Stimulated activated CD8-positive, alpha-beta memory T cell treated with anti-CD3 and anti-CD28 coated beads, Interleukin-4, amount 100 ng/mL, for 4 hours (primary cell): ENCODE data around the gene TEC.

Experiments used
- DNase-seq, 2 donors: peaks; one replicate each; pipeline ENCODE4 v3.0.0-alpha.2; 2020; ENCODE audit warnings: low read depth in 2 of 2, low spot score in 1 of 2

TEC gene

DNA sequence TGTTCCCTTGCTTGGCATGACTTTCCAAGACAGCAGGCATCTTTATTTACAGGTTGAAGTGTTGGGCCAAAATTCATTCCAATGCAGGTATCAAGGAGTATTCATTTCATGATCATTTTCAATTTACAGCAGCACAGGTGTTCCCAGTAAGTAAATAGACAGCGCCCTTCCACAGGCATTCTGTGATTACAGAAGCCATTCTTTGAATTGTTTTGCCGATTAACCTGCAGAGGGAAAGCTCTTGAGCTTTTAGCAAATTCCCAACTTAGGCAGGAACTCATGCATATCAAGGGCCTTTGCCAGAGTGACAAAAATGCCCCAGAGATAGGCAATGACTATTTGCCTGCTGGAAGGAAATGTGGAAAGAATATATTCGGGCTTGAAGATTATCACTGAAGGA, 142.4 kb downstream of the TEC start:
- DNase-seq: no peak

DNA sequence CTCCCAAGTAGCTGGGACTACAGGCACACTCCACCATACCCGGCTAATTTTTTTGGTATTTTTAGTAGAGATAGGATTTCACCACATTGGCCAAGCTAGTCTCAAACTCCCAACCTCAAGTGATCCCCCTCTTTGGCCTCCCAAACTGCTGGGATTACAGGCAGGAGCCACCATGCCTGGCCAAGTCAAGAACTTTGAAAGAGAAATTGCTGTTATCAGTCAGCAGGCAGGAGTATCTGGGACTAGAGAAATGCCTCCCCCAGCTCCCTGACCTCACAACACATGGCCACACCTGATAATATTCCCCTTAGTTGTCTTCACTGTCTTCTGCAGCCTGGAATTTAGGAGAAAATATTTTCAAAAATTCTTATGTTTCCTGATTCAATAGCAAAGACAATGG, 143.0 kb downstream of the TEC start:
- no peak for DNase-seq

DNA sequence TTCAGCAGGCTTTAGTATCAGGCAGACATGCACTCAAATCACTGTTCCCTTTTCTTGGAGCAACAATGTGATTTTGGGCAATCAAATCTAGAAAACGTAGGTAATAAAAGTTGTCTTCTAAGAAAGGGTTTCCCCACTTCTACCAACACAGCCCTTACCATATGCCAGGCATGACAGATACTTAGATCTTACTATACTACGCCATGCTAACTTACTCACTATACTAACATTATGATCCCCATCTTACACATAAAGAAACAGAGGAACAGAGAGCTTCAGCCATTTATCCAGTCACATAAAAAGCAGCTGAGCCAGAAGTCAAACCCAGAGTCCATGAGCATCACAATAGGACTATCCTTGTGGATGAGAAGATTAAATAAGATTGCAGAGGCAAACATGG, 144.8 kb downstream of the TEC start:
- DNase-seq: no peak

DNA sequence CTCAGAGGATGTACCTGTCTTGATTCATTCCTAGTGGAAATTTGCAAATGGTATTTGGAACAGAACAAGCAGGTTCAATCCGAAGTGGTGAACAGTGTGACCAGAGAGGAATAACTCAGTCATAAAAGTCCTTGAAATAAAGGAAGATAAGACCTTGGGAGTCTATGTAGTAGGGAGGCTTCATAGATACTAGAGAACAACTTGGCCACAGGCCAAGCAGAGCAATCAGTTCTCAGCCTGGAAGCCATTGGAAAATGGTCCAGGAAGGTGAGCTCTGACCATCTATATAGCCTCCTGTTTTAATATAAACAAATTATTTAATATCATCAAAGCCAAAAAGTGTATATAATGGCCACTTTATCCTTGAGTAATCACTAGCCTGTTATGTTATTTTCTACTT, 146.9 kb downstream of the TEC start:
- no peak for DNase-seq

DNA sequence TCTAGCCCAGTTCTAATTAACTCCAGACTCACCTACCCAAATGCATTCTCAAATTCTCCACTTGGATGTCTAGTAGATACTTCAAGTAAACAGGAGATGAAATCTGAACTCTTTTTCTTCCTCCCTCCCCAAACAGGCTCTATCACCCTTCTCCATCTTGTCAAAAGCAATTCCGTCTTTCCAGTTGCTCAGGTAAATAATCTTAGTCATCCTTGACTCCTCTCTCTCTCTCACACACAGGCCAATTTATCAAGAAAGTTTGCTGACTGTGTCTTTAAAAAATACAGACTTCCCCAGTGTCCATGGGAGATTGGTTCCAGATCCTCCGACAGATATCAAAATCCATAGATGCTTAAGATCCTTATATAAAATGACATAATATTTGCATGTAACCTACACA, 148.5 kb downstream of the TEC start:
- DNase-seq: no peak

DNA sequence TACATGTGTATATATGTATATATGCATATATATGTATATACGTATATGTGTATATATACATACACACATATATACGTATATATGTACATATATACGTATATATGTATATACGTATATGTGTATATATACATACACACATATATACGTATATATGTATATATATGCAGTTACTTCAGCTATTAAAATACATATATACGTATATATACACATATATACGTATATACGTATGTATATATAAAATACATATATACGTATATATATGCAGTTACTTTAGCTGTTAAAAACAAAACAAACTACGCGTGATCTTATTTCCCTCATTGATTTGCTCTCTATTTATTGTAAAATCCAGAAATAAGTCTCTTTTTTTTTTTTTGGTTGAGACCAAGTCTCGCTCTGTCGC, 149.5 kb downstream of the TEC start:
- no peak for DNase-seq

DNA sequence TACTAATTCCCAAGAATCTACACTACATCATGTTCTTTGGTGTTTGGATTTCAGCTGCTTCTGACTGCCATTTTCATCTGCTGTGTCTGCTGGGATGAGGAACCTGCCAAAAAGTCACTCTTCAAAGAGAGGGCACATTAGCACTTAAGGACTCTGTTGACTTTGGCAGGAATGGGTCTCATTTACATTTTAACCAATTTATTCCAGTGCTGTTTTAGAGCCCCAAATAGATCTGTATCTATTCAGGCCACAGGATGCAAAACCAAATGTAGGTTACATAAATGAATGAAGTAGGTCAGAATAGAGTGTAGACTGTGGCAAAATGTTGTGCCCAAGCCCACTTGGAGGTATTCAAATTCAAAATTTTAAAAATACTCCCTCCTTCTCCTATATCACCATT, 150.0 kb downstream of the TEC start:
- DNase-seq: no peak

DNA sequence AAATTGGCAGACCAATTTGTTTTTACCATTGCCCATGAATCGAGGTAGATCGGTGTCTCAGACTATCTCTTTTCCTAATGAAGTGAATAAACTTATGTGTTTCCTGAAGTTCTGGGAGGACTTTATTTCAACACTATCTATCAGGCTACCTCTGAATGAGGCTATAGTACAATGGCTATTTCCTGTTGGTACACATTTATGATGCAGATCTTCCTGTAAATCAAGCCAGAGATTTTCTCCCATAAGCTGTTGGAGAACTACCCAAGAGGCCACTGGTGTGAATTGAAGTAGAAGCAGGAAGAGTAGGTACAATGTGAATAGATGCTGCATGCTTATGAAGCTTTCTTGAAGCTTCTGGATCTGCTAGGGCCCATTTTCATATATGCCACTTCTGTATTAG, 151.6 kb downstream of the TEC start:
- no peak for DNase-seq

DNA sequence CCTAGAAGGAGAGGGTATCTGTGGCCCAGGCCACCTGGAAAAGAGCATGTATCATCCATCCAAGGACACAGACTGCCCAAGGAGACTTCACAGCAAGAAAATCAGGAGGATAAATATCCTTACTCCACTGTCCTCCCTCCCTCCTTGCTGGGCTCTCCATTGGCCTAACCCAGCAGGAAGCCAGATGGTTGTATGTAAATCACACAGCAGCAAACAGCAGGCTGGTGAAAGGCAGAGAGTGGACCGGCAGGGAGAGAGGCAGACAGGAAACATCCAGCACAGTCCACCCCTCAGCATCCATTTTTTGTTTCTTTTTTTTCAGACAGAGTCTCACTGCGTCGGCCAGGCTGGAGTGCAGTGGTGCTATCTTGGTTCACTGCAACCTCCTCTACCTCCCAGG, 153.1 kb downstream of the TEC start:
- no peak for DNase-seq

DNA sequence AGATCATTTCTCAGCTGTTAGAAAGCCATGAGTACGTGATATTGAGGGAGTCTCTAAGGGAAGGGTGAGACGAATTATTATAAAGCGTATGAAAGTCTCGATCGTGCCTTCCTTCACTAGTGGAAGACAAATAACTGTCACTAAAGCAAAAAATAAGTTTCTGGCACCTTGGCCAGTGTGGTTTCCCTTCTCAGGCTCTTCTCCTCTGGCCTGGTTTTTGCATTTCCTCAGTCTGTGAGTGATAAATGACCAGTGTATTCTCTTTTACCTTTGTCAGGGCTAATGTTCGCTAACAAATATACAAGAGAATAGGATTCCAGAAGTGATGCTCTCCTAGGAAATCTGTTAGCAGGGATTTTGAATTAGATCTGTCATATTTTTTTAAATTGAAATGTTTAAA, 155.2 kb downstream of the TEC start:
- no peak for DNase-seq

DNA sequence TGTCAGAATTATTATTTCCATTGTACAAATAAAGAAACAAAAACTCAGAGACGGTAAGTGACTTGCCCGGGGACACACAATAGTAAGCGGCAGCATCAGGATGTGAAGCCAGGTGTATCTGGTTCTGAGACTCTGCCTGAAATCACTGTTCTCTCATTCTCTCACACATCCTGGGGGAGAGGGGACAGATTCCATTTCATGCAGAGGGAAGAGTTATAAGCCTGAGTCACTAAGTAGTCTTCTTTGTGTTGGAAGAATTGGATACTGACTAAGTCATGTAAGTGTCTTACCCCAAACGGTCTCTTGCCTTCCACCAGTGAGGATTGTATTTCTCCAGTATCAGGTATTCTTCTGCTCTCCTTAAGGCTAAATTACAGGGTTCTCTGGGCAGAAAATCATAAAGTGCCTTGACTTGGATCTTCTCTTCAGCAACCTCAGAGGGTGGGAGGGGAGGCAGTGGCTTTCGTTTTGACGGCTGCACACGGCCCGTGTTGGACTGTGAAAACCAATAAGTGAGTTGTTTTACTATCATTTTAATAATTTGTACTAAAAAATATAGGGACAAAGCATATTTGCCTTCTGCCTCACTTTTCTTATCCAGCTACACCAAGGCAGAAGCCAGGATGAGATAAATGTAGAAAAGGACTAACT, 157.5 kb downstream of the TEC start:
- DNase-seq: no peak

DNA sequence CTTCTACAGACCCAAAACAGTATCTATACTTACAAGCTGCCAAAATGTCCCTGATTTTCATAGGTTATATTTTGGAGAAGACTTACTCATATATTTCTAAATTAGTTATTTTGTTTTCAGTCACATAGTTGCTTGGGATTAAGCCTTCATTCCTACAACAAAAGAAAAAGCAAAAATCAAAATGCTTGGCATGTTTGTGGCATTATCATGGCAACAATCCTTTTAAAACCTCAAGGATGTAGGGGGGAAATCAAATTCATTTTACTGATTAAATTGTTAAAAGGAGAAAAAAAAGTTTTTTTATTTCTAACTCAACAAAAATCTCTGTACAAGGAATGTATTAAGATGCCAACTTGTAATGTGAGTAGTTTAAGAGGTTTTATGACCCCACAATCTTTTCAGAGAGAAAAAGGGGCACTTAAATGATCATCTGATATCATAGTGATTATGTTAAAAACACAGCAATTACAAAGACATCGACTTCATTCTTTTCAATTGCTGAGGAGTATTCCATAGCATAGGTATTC, 159.1 kb downstream of the TEC start:
- no peak for DNase-seq

DNA sequence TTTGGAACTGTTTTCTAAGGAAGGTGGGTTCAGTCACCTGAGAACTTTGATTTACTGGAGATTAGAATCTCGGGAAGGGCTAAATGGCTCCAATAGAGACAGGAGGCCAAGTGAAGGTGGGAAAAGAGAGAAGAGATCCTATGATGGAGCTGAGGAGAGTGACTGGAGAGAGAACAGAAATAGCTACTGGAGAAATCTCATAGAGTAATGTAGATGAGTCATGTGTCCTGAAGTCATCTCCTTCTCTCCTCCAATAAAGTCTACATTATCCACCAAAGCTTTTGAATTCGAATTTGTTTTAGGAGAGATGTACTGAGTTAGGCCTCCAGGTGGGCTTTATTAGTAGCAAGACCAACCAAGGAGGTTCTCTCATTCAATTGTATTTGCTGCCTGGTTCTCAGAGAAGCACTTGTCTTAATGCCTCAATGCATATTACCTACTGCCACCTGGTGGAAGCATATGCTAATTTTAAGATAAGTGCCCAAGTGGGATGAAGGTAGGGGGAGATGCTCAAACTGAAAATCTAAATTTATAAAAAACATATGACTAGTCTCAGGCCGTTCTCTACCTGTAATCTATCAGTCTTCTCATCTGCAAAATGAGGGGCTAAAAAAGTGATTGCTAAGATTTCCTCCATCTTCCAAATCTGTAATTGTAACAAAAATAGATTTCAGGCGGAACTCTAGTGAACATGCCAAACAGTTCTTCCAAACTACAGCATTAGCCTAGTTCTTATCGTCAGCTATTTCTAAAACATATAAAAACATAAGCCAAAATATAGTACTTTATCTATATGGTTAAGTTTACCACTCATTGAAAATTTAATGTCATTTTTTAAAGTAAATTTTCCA, 160.0 kb downstream of the TEC start:
- DNase-seq: no peak

DNA sequence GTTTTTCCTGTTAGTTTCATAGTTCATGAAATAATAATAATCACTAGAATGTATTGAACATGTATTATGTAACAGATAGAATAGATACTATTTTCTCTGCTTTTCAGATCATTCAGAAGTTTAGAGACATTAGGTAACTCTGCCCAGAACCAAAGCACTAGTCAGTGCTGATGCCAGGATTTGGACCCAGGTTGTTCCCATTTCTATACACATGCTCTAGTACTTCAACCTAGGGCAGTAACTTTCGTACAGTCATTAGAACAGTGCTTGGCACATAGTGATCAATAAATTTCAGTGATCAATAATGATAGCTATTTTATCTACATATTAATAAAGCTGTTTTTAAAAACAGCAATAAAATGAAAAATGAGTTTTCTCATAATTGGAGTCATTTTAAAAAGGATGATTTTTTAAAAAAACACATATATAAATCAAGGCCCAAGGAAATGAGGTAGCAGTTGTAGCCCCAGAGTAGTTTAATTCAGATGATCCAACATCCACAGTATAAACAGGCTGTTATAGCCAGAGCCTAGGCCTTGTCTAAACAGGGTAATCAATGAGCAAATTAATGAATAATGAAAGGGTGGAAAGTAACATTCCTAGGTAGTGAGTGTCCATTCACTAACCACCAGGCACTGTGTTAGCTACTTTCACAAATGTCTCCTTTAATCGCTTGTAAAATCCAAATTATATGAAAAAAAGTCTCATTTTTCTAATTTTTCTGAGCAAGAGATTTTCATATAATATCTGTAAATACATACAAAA, 161.1 kb downstream of the TEC start:
- DNase-seq: no peak

DNA sequence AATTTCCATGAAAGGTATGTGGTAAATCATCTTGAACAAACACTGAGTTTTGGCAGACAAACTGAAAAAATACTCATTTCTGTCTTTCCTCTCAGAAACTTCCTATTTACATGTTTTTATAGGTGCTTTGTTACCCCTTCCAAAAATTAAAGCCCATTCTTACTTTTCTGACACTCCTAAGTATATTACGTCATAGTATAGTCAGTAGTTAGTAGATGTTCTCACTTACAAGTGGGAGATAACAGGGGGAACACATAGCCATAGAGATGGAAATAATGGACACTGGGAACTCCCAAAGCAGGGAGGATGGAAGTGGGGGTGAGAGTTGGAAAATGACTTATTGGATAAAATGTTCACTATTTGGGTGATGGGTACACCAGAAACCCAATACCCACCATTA, 164.4 kb downstream of the TEC start:
- DNase-seq: no peak

DNA sequence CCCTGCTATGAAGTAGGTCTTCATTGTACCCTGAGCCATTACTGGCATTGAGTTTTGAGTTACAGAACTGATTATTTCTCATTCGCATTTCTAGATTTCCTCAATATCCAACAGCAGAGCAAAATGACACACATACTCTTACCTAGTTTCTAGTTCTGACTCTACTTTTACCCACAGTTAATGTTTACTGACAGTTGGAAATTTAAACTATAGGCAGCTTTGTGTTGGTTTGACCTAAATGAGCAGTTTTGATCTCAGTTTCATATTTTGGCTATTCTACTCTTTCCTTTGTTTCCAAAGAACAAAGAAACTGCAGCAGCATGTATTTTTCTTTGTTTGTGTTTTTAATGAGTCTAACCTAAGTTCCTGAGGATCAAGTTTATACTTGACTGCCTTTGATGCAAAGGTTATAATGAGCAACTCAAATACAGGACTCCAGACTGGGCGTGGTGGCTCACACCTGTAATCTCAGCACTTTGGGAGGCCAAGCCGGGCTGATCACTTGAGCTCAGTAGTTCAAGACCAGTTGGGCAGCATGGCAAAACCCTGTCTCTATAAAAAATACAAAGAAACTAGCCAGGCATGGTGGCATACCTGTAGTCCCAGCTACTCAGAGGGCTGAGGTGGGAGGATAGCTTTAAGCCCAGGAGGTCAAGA, 166.0 kb downstream of the TEC start:
- no peak for DNase-seq

DNA sequence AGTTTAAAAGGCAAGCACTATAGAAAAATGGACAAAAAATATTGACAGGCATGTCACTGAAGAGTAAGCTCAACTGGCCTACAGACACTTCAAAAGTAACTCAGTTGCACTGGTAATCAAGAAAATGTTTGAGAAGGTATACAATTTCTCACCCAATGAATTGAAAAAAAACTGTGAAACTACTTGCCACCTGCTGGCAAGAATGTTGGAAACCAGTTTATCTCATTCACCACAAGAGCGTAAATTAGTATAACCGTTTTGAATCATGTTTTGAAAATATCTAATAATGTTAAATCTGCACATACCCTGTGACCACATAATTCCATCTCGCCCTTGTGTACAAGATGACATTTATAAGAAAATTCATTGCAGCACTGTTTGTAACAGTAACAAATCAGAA, 167.3 kb downstream of the TEC start:
- no peak for DNase-seq

DNA sequence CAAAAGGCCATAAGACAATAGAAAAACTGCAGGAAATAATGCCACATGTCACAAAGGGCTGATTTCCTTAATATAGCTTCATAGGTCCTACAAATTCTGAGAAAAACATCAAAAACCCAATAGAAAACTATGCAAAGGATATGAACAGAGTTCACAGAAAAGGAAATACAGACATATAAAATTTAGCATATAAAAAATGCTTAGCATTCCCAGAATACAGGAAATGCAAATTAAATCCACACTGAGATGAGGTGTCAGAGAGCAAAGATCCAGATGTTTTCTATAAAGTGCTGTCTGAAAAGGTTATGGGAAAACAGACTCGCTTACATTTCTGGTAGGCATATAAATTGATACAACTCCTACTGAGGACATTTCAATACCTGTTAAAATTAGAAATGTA, 169.4 kb downstream of the TEC start:
- no peak for DNase-seq

DNA sequence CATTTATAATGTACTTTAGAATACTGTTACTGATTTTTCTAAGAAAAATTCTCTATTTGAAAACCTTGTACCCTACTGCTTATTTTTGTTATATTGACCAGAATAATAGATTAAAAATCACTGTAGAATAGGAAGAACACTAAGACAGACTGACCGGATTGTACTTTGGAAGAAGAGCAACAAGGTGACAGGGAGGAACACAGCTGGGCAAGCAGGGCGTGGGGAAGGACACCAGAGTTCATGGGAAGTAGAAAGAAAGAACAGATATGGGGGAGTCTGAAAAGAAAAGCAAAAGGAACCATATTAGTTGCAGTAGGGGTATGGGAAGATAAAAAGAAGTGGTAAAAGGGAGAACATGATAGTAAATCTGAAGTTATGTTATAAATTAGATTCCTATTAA, 174.2 kb downstream of the TEC start:
- DNase-seq: no peak

DNA sequence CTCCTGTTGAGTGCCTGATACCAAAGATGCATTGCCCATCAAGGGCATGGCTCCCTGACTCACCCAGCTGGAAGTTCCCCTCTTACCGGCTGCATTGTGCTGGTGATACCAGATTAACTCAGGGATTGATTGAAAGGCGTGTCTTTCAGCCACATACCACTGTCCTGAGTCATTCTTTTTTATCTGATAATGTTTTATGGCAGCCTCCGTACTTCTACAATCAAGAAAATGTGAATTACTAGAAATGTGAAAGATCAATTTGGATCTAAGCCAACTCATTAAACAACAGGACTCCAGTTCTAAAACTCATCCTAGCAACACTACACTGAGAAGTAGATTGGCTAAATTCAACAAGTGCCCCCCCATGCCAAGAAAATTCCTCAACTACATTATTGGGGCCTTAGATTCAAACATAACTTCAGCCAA, 175.6 kb downstream of the TEC start:
- DNase-seq: no peak

DNA sequence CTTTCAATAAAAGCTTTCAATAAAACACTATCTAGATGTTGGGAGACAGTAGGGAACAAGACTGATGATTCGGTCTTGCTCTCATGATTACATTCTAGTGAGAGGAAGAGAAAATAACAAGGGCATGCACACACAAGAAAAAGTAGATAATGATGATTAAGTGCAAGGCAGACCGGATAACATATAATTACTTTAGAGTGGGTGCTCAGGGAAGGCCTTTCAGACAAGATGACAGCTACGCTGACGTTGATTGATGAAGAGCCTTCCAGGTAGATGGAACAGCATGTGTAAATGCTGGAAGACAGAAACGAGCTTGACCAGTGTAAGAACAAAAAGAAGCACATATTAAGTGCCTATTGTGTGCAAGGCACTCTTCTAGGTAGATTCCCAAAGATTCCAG, 179.0 kb downstream of the TEC start:
- DNase-seq: no peak
